DOHH2 (cell line): ENCODE data around the gene CFAP157.

Experiments used
- H3F3A ChIP-seq: fragments of 200-600 bp; sonication (generic), shearing (Covaris generic); 2 replicates; pipeline ENCODE4 v1.6.0; 2016; ENCODE audit warnings: antibody characterized with exemption, mild to moderate bottlenecking; ENCODE audit not compliant: control insufficient read depth, insufficient read depth
- H3K27ac ChIP-seq: fragments of 200-600 bp; sonication (generic); 2 replicates; pipeline ENCODE4 v1.5.1; 2014; ENCODE audit warnings: low read depth, mild to moderate bottlenecking, low read length, moderate library complexity
- H3K27me3 ChIP-seq: fragments of 200-600 bp; sonication (generic); 2 replicates; pipeline ENCODE4 v1.6.1; 2014; ENCODE audit warnings: mild to moderate bottlenecking, low read length, mixed read lengths; ENCODE audit not compliant: control insufficient read depth
- H3K36me3 ChIP-seq: fragments of 200-600 bp; sonication (generic); 2 replicates; pipeline ENCODE4 v1.6.1; 2014; ENCODE audit warnings: mild to moderate bottlenecking, low read length, moderate library complexity, mixed read lengths; ENCODE audit not compliant: control insufficient read depth
- H3K4me1 ChIP-seq: fragments of 200-600 bp; sonication (generic); 2 replicates; pipeline ENCODE4 v1.6.1; 2014; ENCODE audit warnings: mild to moderate bottlenecking, low read length, mixed read lengths; ENCODE audit not compliant: control insufficient read depth
- H3K4me2 ChIP-seq: fragments of 200-600 bp; sonication (generic); 2 replicates; pipeline ENCODE4 v1.6.0; 2014; ENCODE audit warnings: mild to moderate bottlenecking, low read length, moderate library complexity
- H3K4me3 ChIP-seq: fragments of 200-600 bp; sonication (generic); 2 replicates; pipeline ENCODE4 v1.5.1; 2014; ENCODE audit warnings: mild to moderate bottlenecking, low read length, mixed read lengths
- H3K79me2 ChIP-seq: fragments of 200-600 bp; sonication (generic); 2 replicates; pipeline ENCODE4 v1.6.1; 2014; ENCODE audit warnings: mild to moderate bottlenecking, low read length, mixed read lengths; ENCODE audit not compliant: control insufficient read depth
- H3K9me2 ChIP-seq: fragments of 200-600 bp; sonication (generic); replicated peaks from 2 replicates; pipeline ENCODE4 v1.6.1; 2014; ENCODE audit warnings: mild to moderate bottlenecking, low read length, mixed read lengths; ENCODE audit not compliant: control insufficient read depth
- H3K9me3 ChIP-seq: fragments of 200-600 bp; sonication (generic); 2 replicates; pipeline ENCODE4 v1.6.1; 2014; ENCODE audit warnings: antibody characterized with exemption, low read length, mixed read lengths; ENCODE audit not compliant: control insufficient read depth, insufficient read depth
- H4K20me1 ChIP-seq: fragments of 200-600 bp; sonication (generic); 2 replicates; pipeline ENCODE4 v1.6.0; 2014; ENCODE audit warnings: low read depth, mild to moderate bottlenecking, antibody characterized with exemption, low read length, moderate library complexity; ENCODE audit not compliant: control insufficient read depth, insufficient read depth
- CTCF ChIP-seq: fragments of 200-600 bp; sonication (generic); IDR thresholded peaks from one replicate; pipeline ENCODE4 v1.5.1; 2014; ENCODE audit warnings: antibody characterized with exemption, mild to moderate bottlenecking, low read depth, low read length; ENCODE audit not compliant: poor library complexity, severe bottlenecking
- EZH2phosphoT487 ChIP-seq: fragments of 200-600 bp; sonication (generic); IDR thresholded peaks from 2 replicates; pipeline ENCODE4 v1.6.1; 2017; ENCODE audit warnings: borderline replicate concordance, mild to moderate bottlenecking, antibody characterized with exemption, low read length, moderate library complexity, mixed read lengths

CFAP157 gene

DNA sequence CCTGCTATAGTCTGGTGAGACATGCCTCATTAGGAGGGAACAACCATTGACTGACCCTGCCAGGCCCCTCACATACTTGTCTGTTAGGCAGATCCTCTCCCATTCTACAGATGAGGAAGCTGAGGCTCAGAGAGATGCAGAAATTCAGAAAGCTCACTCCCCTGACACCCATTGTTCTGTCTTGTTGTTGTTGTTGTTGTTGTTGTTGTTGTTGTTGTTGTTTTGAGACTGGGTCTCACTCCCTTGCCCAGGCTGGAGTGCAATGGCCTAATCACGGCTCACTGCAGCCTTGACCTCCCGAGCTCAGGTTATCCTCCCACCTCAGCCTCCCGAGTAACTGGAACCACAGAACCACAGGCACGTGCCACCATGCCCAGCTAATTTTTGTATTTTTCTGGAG is 13.1 kb upstream of the CFAP157 start:
- Histone ChIP-seq H3K27ac (no peak overlapping the region), H3K4me3 (no peak overlapping the region), H3K9me2 (no peaks in the 10 kb centered on the region), H3F3A (no peaks in the 10 kb centered on the region), H4K20me1 (no peaks in the 10 kb centered on the region), H3K4me2 (no peak overlapping the region), H3K27me3 (no peaks in the 10 kb centered on the region), H3K9me3 (no peaks in the 10 kb centered on the region), H3K4me1 (no peaks in the 10 kb centered on the region), H3K36me3 (no peaks in the 10 kb centered on the region), H3K79me2 (no peaks in the 10 kb centered on the region)
- TF ChIP-seq CTCF (no peak), EZH2phosphoT487 (no peak)

GRCh38 chr9:127694890-127695720 is 11.7 kb upstream of the CFAP157 start:
- peaks cover 6% of the 10 kb centered on the region for H3K4me1 ChIP-seq
- H3K4me2 ChIP-seq: no peak overlapping the region
- no peaks in the 10 kb centered on the region for H3K9me3 ChIP-seq
- no peaks in the 10 kb centered on the region for H4K20me1 ChIP-seq
- no peak overlapping the region for H3K4me3 ChIP-seq
- TF ChIP-seq EZH2phosphoT487: no peak
- no peak for TF ChIP-seq CTCF
- no peaks in the 10 kb centered on the region for H3K9me2 ChIP-seq
- no peaks in the 10 kb centered on the region for H3K36me3 ChIP-seq
- no peaks in the 10 kb centered on the region for H3K79me2 ChIP-seq
- H3K27me3 ChIP-seq: no peaks in the 10 kb centered on the region
- no peak overlapping the region for H3K27ac ChIP-seq
- H3F3A ChIP-seq: no peaks in the 10 kb centered on the region

DNA sequence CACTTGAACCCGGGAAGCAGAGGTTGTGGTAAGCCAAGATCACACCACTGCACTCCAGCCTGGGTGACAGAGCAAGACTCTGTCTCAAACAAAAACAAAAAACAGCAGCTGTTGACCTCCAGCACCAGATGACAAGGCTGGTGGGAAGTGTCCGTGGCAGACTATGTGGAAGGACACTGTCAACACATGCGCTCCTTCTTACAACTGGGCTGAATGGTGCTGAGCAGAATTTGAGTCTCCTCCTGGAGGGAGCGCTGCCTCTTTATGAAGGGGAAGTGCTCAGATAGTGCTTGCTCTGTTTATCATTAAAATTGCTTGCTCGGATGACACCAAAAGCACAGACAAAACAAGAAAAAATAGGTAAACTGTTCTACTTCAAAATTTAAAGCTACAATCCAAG is 9.2 kb upstream of the CFAP157 start:
- H3K4me3 ChIP-seq: no peak overlapping the region
- no peaks in the 10 kb centered on the region for H3K36me3 ChIP-seq
- H3K27ac ChIP-seq: no peak overlapping the region
- TF ChIP-seq EZH2phosphoT487 (no peak), CTCF (no peak)
- no peak overlapping the region for H3K4me2 ChIP-seq
- no peaks in the 10 kb centered on the region for H3K79me2 ChIP-seq
- H3K9me3 ChIP-seq: no peaks in the 10 kb centered on the region
- H3K27me3 ChIP-seq: no peaks in the 10 kb centered on the region
- H4K20me1 ChIP-seq: no peaks in the 10 kb centered on the region
- H3K9me2 ChIP-seq: no peaks in the 10 kb centered on the region
- H3F3A ChIP-seq: no peaks in the 10 kb centered on the region
- H3K4me1 ChIP-seq: peaks cover 6% of the 10 kb centered on the region
